ENCODE data around the gene ZNF318. TPM values are rescaled to one million over a fixed set of nuclear protein-coding genes. Genes with fewer than 3 reads are reported as not detected.

Gene ZNF318
- total RNA-seq, 1 experiment from 2014 or later, result 24.3 TPM

- no peak for TF ChIP-seq PRDM15 (CRISPR knock-in tag; IDR thresholded peaks at IDR 0.05)
Measured at GRCh38 chr6:43336382-43336781, 33.1 kb downstream of the ZNF318 start (continued).

- no peak for DNase-seq (ENCODE audit: low spot score)
- 0 out of 2 replicates have a peak, but pooled peaks cover 4% of the 10 kb centered on the region for H3K4me1 Mint-ChIP-seq
- no peak overlapping the region for H3K27ac Mint-ChIP-seq
- H3K27me3 Mint-ChIP-seq (ENCODE audit: low read depth), result no peaks in the 10 kb centered on the region; the same call in 1 of the 2 replicates
- ATAC-seq, result no peak
- no peaks in the 10 kb centered on the region for H3K9me3 Mint-ChIP-seq
- H3K4me3 Mint-ChIP-seq, result no peak overlapping the region
- CTCF ChIA-PET, result interaction anchor here (0.6 to 3.4 kb wide), 11 partner anchors 9 to 171 kb away, joined by 3 to 46 read pairs (median 16); partner anchors contain the start of genes CRIP3 and DNPH1
- H3K36me3 Mint-ChIP-seq, result peaks cover 12% of the 10 kb centered on the region
- POLR2A ChIA-PET, result no interaction called here
- TF ChIP-seq PRDM15 (CRISPR knock-in tag; IDR thresholded peaks at IDR 0.05), result no peak
- no peak for TF ChIP-seq FOXP4 (CRISPR knock-in tag; IDR thresholded peaks at IDR 0.05)
- TF ChIP-seq ZSCAN18 (CRISPR knock-in tag; IDR thresholded peaks at IDR 0.05), result no peak
- no peak for TF ChIP-seq AFF4 (CRISPR knock-in tag; IDR thresholded peaks at IDR 0.05; ENCODE audit: borderline replicate concordance)
- TF ChIP-seq MLX (CRISPR knock-in tag; IDR thresholded peaks at IDR 0.05), result no peak
- no peak for TF ChIP-seq IRF1 (CRISPR knock-in tag; IDR thresholded peaks at IDR 0.05)
- no peak for TF ChIP-seq ZNF219 (CRISPR knock-in tag; IDR thresholded peaks at IDR 0.05; ENCODE audit: borderline replicate concordance)
- no peak for TF ChIP-seq ZNF512 (CRISPR knock-in tag; IDR thresholded peaks at IDR 0.05; ENCODE audit: borderline replicate concordance)
- TF ChIP-seq CTCF (IDR thresholded peaks at IDR 0.05), result no peak
- no peak for TF ChIP-seq ZNF121 (CRISPR knock-in tag; IDR thresholded peaks at IDR 0.05)
- no peak for TF ChIP-seq JAZF1 (CRISPR knock-in tag; IDR thresholded peaks at IDR 0.05)
- TF ChIP-seq E2F1 (CRISPR knock-in tag; IDR thresholded peaks at IDR 0.05), result no peak
Measured at GRCh38 chr6:43335469-43335868, 34.0 kb downstream of the ZNF318 start.

All from WTC11 (cell line).